Stimulated activated CD4-positive, alpha-beta T cell treated with anti-CD3 and anti-CD28 coated beads, Interleukin-12 subunit alpha, Interleukin-12 subunit beta, amount 100 ng/mL, for 4 hours (primary cell): Measurements from ENCODE around the gene SLC10A7.
"Not testable (repeated sequence)": the region's sequence is repeated elsewhere in the genome, so short reads cannot be mapped to it uniquely, and the experiment has no call there.

ENCODE experiments used
- DNase-seq: peaks from one replicate; pipeline ENCODE4 v3.0.0-alpha.2; 2020

SLC10A7 gene

DNA sequence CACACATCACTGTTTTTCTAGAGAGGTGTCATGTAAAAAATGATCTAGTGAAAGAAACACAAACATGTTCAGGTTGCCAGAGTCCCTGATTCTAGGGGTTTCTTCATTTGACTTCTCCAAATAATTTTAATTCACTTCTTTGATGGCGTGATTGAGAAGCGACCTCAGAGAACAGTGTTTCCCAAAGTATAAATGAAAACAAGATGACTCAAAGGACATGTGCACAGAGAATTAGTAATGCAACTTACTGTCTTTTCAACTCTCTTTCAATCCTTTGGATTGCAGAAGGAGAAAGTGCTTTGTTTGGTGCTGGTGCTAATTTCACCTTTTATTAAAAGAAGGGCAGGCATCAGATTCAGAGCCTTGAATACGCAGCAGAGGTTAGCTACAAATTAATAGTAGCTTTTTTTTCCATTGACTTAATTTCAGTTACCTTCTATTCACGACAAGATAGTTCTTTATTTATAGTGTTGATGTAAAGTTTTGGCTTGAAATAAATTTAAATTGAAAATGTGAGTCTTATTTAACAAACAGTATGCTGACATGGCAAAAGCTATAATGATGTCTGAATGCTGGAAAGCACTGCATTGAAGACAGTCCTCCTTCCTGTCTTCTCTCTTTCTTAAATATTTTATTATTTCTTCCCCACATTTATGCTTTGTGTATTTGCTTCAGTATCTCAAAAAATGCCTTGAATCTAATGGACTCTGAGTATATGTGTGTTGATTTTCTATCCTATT lies 85.1 kb downstream of the SLC10A7 start:
- no peak for DNase-seq

- DNase-seq = no peak
Observed at GRCh38 chr4:146435962-146436361, 85.8 kb downstream of the SLC10A7 start.

- DNase-seq = no peak
Observed at GRCh38 chr4:146432065-146432464, 89.7 kb downstream of the SLC10A7 start.

DNA sequence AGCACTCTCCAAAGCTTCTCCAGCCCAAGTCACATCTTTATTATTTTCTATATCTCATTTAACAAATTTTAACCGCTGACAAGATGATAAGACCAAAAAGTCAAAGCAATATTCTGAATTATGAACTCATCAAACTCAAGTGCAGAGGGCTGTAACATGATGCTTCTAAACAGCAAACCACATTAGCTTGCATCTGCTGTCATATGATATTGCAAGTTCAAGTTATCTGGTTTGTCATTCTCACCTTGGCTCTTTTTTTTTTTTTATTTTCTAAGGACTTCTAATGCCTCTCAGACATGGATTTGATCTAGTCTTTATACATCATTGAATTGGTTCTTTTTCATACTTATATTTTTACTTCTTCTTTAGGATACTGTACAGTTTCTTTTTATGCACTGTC lies 93.4 kb downstream of the SLC10A7 start:
- no peak for DNase-seq

- DNase-seq = no peak
Observed at GRCh38 chr4:146417822-146418221, 103.9 kb downstream of the SLC10A7 start.

- DNase-seq = no peak
Observed at GRCh38 chr4:146415829-146416228, 105.9 kb downstream of the SLC10A7 start.

DNA sequence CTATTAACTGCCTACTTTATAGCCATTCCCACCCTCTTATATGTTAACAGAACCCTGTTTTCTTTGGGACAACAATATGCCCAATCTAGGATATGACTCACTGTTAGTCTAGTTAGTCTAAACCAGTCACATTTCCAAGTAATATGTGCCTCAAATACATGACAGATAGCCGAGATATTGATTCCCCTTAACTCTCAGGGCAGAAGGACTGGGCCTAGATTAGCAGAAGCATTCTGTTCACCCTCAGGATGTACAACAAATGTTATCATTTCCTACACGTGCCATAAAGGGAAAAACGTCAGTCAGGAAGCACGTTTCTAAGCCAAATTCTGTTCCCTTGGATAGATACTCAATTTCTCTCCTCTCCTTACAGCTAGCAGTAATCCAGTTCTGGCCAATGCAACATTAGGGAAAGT lies 114.1 kb downstream of the SLC10A7 start:
- DNase-seq = no peak

- no peak for DNase-seq
Observed at GRCh38 chr4:146407257-146407656, 114.5 kb downstream of the SLC10A7 start.

- no peak for DNase-seq
Observed at GRCh38 chr4:146401274-146401673, 120.5 kb downstream of the SLC10A7 start.

GRCh38 chr4:146398896-146399445 lies 122.8 kb downstream of the SLC10A7 start:
- DNase-seq = no peak

DNA sequence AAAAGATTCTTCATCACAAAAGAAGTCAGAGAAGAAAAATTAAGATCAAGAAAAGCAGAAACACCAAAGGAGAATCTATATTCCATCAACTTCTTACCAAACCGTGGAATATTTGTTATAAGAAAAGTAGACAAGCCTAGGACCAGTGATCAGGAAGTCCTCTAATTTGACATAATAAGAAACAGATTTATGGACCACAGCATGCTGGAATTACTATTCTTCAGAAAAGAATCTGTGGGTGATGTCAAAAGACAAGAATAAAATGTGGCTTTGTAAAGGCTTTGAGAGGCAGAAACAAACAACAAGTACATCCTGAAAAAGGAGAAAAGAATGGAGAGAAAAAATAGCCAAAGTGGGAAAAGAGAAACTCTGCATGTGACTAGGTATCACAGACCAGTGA lies 123.3 kb downstream of the SLC10A7 start:
- no peak for DNase-seq

- DNase-seq = no peak
Observed at GRCh38 chr4:146389561-146389960, 132.2 kb downstream of the SLC10A7 start.

DNA sequence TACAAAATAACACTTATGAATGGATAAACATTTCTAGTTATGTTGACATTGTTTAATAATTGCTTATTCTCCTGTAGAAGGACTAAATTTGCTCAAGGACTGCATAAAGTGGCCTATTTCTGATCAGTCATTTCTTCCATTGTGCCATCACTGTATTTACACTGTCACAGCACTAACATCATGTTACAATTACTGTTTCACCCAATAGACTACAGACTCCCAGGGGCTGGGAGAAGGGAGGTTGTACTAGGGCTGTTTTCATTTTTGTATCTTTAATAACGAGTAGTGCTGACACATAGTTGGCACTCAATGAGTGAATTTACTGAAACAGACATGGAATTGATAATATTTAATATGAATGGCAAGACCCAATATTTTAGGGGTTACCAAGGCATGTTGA lies 139.5 kb downstream of the SLC10A7 start:
- DNase-seq = no peak

- DNase-seq = no peak
Observed at GRCh38 chr4:146381263-146381872, 140.4 kb downstream of the SLC10A7 start.

DNA sequence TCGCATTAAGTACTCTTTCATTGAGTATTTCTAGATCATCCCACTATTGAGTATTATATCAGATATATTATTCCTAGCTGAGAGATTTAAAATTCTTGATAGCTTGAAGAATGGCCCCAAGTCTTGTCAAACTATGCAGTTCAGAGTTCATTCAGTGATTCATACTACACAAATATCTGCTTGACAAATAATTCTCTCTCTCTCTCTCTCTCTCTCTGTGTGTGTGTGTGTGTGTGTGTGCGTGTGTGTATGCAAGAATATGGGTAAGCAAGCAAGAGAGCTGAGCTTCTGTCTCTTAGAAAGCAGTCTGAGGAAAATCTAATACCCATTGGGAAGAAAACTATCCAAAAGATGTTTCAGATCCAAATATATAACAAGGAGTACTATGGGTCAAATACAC lies 142.0 kb downstream of the SLC10A7 start:
- DNase-seq = no peak

GRCh38 chr4:146371812-146372211 lies 149.9 kb downstream of the SLC10A7 start:
- no peak for DNase-seq

- DNase-seq = no peak
Observed at GRCh38 chr4:146370841-146371240, 150.9 kb downstream of the SLC10A7 start.

DNA sequence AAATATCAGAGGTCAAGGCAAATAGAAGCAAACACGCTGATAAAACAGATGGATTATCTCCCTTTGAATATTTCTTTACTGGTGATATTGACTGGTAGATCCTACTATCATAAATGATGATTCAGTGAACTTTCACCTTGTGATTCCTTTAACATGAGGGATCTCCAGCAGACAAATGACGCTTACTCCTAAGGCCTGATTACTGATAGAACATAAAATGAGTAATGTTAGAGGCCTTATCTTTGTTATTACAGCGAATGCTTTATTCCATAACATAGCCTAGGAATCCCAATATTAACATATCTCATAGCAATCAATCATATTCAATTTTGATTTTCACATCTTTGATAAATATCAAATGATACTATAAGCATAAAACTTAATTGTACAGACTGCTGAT lies 152.3 kb downstream of the SLC10A7 start:
- no peak for DNase-seq

DNA sequence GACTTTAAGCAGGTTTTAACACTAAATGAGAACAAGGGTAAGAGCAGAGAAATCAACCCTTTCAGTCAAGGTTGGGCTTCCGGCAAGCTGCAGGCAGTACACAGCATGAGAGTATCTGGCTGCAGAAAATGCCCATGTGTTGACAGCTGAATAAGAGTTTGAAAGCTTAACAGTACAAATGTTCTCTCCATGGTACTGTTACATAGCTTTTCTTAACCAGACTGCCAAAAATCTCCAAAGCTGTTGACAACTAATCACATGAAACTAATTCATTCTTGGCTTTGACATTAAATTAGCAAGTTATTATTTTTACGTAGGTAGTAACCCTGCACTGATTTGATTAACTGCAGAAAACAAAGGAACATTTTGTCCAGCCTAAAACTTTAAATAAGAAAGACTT lies 153.5 kb downstream of the SLC10A7 start:
- DNase-seq = no peak

DNA sequence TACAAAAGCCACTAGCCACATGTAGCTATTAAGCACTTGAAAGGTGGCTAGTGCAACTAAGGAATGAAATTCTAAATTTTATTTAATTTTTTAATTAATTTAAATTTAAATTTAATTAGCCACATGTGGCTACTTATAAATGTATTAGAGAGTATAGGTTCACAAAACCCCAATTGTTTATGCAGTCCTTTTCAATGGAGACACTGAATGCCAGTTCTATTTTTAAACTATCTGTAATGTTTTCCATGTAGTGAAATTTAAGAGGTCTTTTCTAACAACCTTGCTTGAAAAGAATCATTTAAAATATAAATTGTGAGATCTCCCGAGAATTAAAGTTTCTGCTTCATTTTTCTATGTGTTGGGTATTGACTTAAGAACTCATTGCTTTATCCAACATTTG lies 154.4 kb downstream of the SLC10A7 start:
- DNase-seq = no peak

- no peak for DNase-seq
Observed at GRCh38 chr4:146359771-146360170, 162.0 kb downstream of the SLC10A7 start.

GRCh38 chr4:146350114-146350513 lies 171.6 kb downstream of the SLC10A7 start:
- not testable (repeated sequence) for DNase-seq

DNA sequence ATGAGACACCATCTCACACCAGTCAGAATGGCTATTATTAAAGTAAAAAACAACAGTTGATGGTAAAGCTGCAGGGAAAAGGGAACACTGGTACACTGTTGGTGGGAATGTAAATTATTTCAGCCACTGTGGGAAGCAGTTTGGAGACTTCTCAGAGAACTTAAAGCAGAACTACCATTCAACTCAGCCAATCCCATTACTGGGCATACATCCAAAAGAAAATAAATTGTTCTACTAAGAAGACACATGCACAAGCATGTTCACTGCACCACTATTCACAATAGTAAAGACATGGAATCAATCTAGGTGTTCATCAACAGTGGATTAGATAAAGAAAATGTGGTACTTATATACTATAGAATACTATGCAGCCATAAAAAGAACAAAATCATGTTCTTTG lies 172.4 kb downstream of the SLC10A7 start:
- DNase-seq = no peak

- DNase-seq = no peak
Observed at GRCh38 chr4:146347822-146348221, 173.9 kb downstream of the SLC10A7 start.

- DNase-seq = no peak
Observed at GRCh38 chr4:146346276-146346675, 175.5 kb downstream of the SLC10A7 start.
